Naive thymus-derived CD4-positive, alpha-beta T cell (primary cell): ENCODE results near the gene SLC8A2. TPM values are rescaled to one million over a fixed set of nuclear protein-coding genes. Genes with fewer than 3 reads are reported as not detected.

Experiments used
- ATAC-seq: fragments of 150-1000 bp; cut with Tn5 transposase; 2 replicates; pipeline ENCODE4 v1.10.0; 2021; ENCODE audit warnings: mild to moderate bottlenecking, moderate library complexity
- CTCF ChIA-PET: fragments of 350-600 bp; sonication (Branson Sonifier 250); formaldehyde crosslinking; loops from one replicate; lab custom pipeline; 2021; ENCODE audit warnings: antibody characterized with exemption; lab: Charles Lee
- POLR2A ChIA-PET: fragments of 350-600 bp; sonication (Branson Sonifier 250); formaldehyde crosslinking; loops from one replicate; lab custom pipeline; 2021; ENCODE audit warnings: antibody characterized with exemption, inconsistent platforms; lab: Charles Lee
- DNase-seq, 9 donors: peaks; one replicate each; pipeline versions ENCODE4 v3.0.0 to v3.0.0-alpha.2; 2020 to 2022; ENCODE audit warnings: mixed read lengths in 1 of 9
- H3K27ac ChIP-seq: one replicate; pipeline ENCODE4 v1.7.0; 2013; ENCODE audit warnings: mild to moderate bottlenecking, low read depth, low read length, moderate library complexity
- H3K27me3 ChIP-seq, 2 donors: one replicate each; pipeline ENCODE4 v1.7.0; 2013; ENCODE audit warnings: low read length in 2 of 2, mild to moderate bottlenecking in 2 of 2, moderate library complexity in 2 of 2; ENCODE audit not compliant: control insufficient read depth in 2 of 2, insufficient read depth in 2 of 2
- H3K36me3 ChIP-seq, 3 experiments: 1 replicate in 2 of 3; 2 replicates in 1 of 3; pipeline ENCODE4 v1.7.0; 2013; ENCODE audit warnings: low read length in 3 of 3, mild to moderate bottlenecking in 3 of 3, moderate library complexity in 1 of 3; ENCODE audit not compliant: insufficient read depth in 3 of 3, control insufficient read depth in 2 of 3
- H3K4me1 ChIP-seq, 2 donors: one replicate each; pipeline ENCODE4 v1.7.0; 2013; ENCODE audit warnings: low read length in 2 of 2, mild to moderate bottlenecking in 2 of 2, moderate library complexity in 1 of 2; ENCODE audit not compliant: control insufficient read depth in 2 of 2, insufficient read depth in 2 of 2
- H3K4me3 ChIP-seq: 2 replicates; pipeline ENCODE4 v1.7.0; 2013; ENCODE audit warnings: mild to moderate bottlenecking, low read length
- H3K9me3 ChIP-seq, 3 experiments: 1 replicate in 2 of 3; 2 replicates in 1 of 3; pipeline ENCODE4 v1.7.0; 2013; ENCODE audit warnings: low read length in 3 of 3; ENCODE audit not compliant: control insufficient read depth in 2 of 3
- H3K27ac Mint-ChIP-seq, 9 donors: one replicate each; pipeline ENCODE4 v1.8.0; 2020 to 2022; ENCODE audit warnings: mixed read lengths in 9 of 9, mild to moderate bottlenecking in 8 of 9, moderate library complexity in 5 of 9, inconsistent platforms in 2 of 9
- H3K27me3 Mint-ChIP-seq, 5 donors: one replicate each; pipeline ENCODE4 v1.8.0; 2021 to 2022; ENCODE audit warnings: mixed read lengths in 5 of 5, mild to moderate bottlenecking in 1 of 5
- H3K36me3 Mint-ChIP-seq, 5 donors: one replicate each; pipeline ENCODE4 v1.8.0; 2020 to 2022; ENCODE audit warnings: mixed read lengths in 5 of 5, mild to moderate bottlenecking in 3 of 5, inconsistent platforms in 1 of 5
- H3K4me1 Mint-ChIP-seq, 7 donors: one replicate each; pipeline ENCODE4 v1.8.0; 2020 to 2022; ENCODE audit warnings: mixed read lengths in 7 of 7, mild to moderate bottlenecking in 3 of 7, inconsistent platforms in 1 of 7
- H3K4me3 Mint-ChIP-seq, 10 donors: one replicate each; pipeline ENCODE4 v1.8.0; 2020 to 2022; ENCODE audit warnings: mild to moderate bottlenecking in 10 of 10, mixed read lengths in 10 of 10, moderate library complexity in 6 of 10, inconsistent platforms in 2 of 10
- H3K9me3 Mint-ChIP-seq, 11 donors: one replicate each; pipeline ENCODE4 v1.8.0; 2020 to 2022; ENCODE audit warnings: mixed read lengths in 11 of 11, mild to moderate bottlenecking in 4 of 11, inconsistent platforms in 1 of 11, moderate library complexity in 1 of 11
- intact Hi-C, 2 donors: fragments of 100-400 bp; cut with micrococcal nuclease; formaldehyde crosslinking; loops; one replicate each; pipeline ENCODE4 v1.15.1; 2023
- polyA plus RNA-seq, 2 donors: library from polyadenylated mRNA; unstranded; fragments of 300-500 nt; fragmentation: Illumina TruSeq; gene quantifications; one replicate each; pipeline ENCODE4 v1.2.3, GENCODE V29; 2021
- total RNA-seq, 6 experiments: library from RNA in 5 of 6; stranded (reverse) in 5 of 6; gene quantifications; 1 replicate in 5 of 6; 2 replicates in 1 of 6; pipeline ENCODE4 v1.2.3 and lab custom pipeline; 2021 to 2026

Gene SLC8A2
- total and polyA plus RNA-seq, 7 experiments from 2014 or later: 0.05 to 0.19 (median 0.19) TPM; not detected in 4

GRCh38 chr19:47445527-47445926, 26.2 kb downstream of the SLC8A2 start:
- CTCF ChIA-PET: interaction anchor here (0.6 to 1.0 kb wide), 3 partner anchors 168 to 262 kb away, joined by 3 to 4 read pairs (median 3); no protein-coding TSS in a partner anchor
- Histone ChIP-seq H3K4me3 (peak overlapping the region; percentile 30), H3K27ac (no peak overlapping the region), H3K36me3 (no peaks in the 10 kb centered on the region), H3K9me3 (peaks cover 0 to 4% (median 0%) of the 10 kb centered on the region in 3 experiments), H3K4me1 (peaks cover 26 to 33% of the 10 kb centered on the region in 2 donors), H3K27me3 (peaks cover 3 to 5% of the 10 kb centered on the region in 2 donors)
- no peak for DNase-seq
- no peak for ATAC-seq
- Mint-ChIP-seq H3K27ac (peak overlapping the region in 3 of 9 donors; percentile 29 to 90 (median 57)), H3K27me3 (peaks cover 38 to 76% (median 68%) of the 10 kb centered on the region in 5 donors), H3K4me3 (peak overlapping the region; percentile 74 to 88 (median 80)), H3K4me1 (peaks cover 44 to 57% (median 46%) of the 10 kb centered on the region in 7 donors), H3K9me3 (peaks cover 0 to 5% (median 0%) of the 10 kb centered on the region in 11 donors), H3K36me3 (no peaks in the 10 kb centered on the region)
- POLR2A ChIA-PET: no interaction called here
- intact Hi-C loops: no loop called here

- Histone ChIP-seq H3K4me1 (peaks cover 26 to 33% of the 10 kb centered on the region in 2 donors), H3K27ac (no peak overlapping the region), H3K36me3 (no peaks in the 10 kb centered on the region), H3K4me3 (peak overlapping the region; percentile 26), H3K27me3 (peaks cover 3 to 5% of the 10 kb centered on the region in 2 donors), H3K9me3 (peaks cover 0 to 4% (median 0%) of the 10 kb centered on the region in 3 experiments)
- Mint-ChIP-seq H3K4me1 (peaks cover 44 to 57% (median 46%) of the 10 kb centered on the region in 7 donors), H3K27ac (peak overlapping the region in 4 of 9 donors; percentile 20 to 59 (median 48)), H3K4me3 (peak overlapping the region; percentile 55 to 83 (median 74)), H3K9me3 (peaks cover 0 to 5% (median 0%) of the 10 kb centered on the region in 11 donors), H3K27me3 (peaks cover 49 to 76% (median 70%) of the 10 kb centered on the region in 5 donors), H3K36me3 (no peaks in the 10 kb centered on the region)
- CTCF ChIA-PET: no interaction called here
- POLR2A ChIA-PET: interaction anchor here (0.8 to 1.2 kb wide), 2 partner anchors 163 to 301 kb away, joined by 3 read pairs; partner anchors contain the start of gene NOP53
- ATAC-seq: no peak
- peak in 8 of 9 donors; percentile 23 to 64 (median 50) for DNase-seq
- intact Hi-C loops: no loop called here
Measured at GRCh38 chr19:47444388-47444821, 27.3 kb downstream of the SLC8A2 start.

GRCh38 chr19:47443331-47443730, 28.4 kb downstream of the SLC8A2 start:
- no peak for DNase-seq
- H3K36me3 ChIP-seq: no peaks in the 10 kb centered on the region
- intact Hi-C loops: no loop called here
- H3K9me3 ChIP-seq: peaks cover 0 to 4% (median 0%) of the 10 kb centered on the region in 3 experiments
- H3K27ac Mint-ChIP-seq: peak overlapping the region in 1 of 9 donors; percentile 59
- no peak for ATAC-seq
- peaks cover 45 to 51% (median 49%) of the 10 kb centered on the region in 7 donors for H3K4me1 Mint-ChIP-seq
- ChIA-PET CTCF (interaction anchor here (0.7 kb wide), 1 partner anchor 257 kb away, joined by 3 read pairs; no protein-coding TSS in a partner anchor), POLR2A (interaction anchor here (0.6 to 1.2 kb wide), 2 partner anchors 41 to 165 kb away, joined by 3 to 5 read pairs; partner anchors contain the start of gene KPTN)
- peaks cover 58 to 74% (median 61%) of the 10 kb centered on the region in 5 donors for H3K27me3 Mint-ChIP-seq
- peaks cover 26 to 33% of the 10 kb centered on the region in 2 donors for H3K4me1 ChIP-seq
- H3K4me3 ChIP-seq: no peak overlapping the region
- no peak overlapping the region for H3K27ac ChIP-seq
- H3K4me3 Mint-ChIP-seq: peak overlapping the region in 5 of 10 donors; percentile 20 to 49 (median 23)
- no peaks in the 10 kb centered on the region for H3K36me3 Mint-ChIP-seq
- peaks cover 0 to 5% (median 0%) of the 10 kb centered on the region in 11 donors for H3K9me3 Mint-ChIP-seq
- peaks cover 3 to 5% of the 10 kb centered on the region in 2 donors for H3K27me3 ChIP-seq

GRCh38 chr19:47438793-47439220, 32.9 kb downstream of the SLC8A2 start:
- H3K4me1 Mint-ChIP-seq: peaks cover 23 to 35% (median 29%) of the 10 kb centered on the region in 7 donors
- Histone ChIP-seq H3K27me3 (peaks cover 0 to 5% of the 10 kb centered on the region in 2 donors), H3K4me3 (no peak overlapping the region), H3K27ac (no peak overlapping the region), H3K9me3 (no peaks in the 10 kb centered on the region), H3K4me1 (peaks cover 0 to under 1% of the 10 kb centered on the region in 2 donors), H3K36me3 (no peaks in the 10 kb centered on the region)
- H3K36me3 Mint-ChIP-seq: no peaks in the 10 kb centered on the region
- peaks cover 0 to 2% (median 0%) of the 10 kb centered on the region in 11 donors for H3K9me3 Mint-ChIP-seq
- ATAC-seq (no peak), DNase-seq (no peak)
- CTCF ChIA-PET: interaction anchor here (0.7 to 8.2 kb wide), 4 partner anchors 46 to 955 kb away, joined by 3 to 117 read pairs (median 4); no protein-coding TSS in a partner anchor
- H3K27me3 Mint-ChIP-seq: peaks cover 36 to 68% (median 61%) of the 10 kb centered on the region in 5 donors
- no peak overlapping the region for H3K4me3 Mint-ChIP-seq
- POLR2A ChIA-PET: interaction anchor here (1.3 kb wide), 1 partner anchor 306 kb away, joined by 4 read pairs; the partner anchor contains the start of gene NOP53
- intact Hi-C loops: no loop called here
- no peak overlapping the region for H3K27ac Mint-ChIP-seq

GRCh38 chr19:47437500-47437899, 34.2 kb downstream of the SLC8A2 start:
- intact Hi-C loops: loop anchor here in 1 of 2 donors (2.0 kb wide), 1 partner anchor 171 kb away; the partner anchor contains the start of gene BICRA
- Histone ChIP-seq H3K27me3 (no peaks in the 10 kb centered on the region), H3K27ac (no peak overlapping the region), H3K9me3 (no peaks in the 10 kb centered on the region), H3K4me1 (no peaks in the 10 kb centered on the region), H3K4me3 (no peak overlapping the region), H3K36me3 (no peaks in the 10 kb centered on the region)
- no peaks in the 10 kb centered on the region for H3K36me3 Mint-ChIP-seq
- ChIA-PET CTCF (interaction anchor here (1.2 to 8.2 kb wide), 3 partner anchors 47 to 269 kb away, joined by 3 to 117 read pairs (median 3); no protein-coding TSS in a partner anchor), POLR2A (no interaction called here)
- peaks cover 0 to 2% (median 0%) of the 10 kb centered on the region in 11 donors for H3K9me3 Mint-ChIP-seq
- ATAC-seq: no peak
- H3K4me1 Mint-ChIP-seq: peaks cover 14 to 29% (median 21%) of the 10 kb centered on the region in 7 donors
- H3K27me3 Mint-ChIP-seq: peaks cover 25 to 55% (median 49%) of the 10 kb centered on the region in 5 donors
- DNase-seq: no peak
- peak overlapping the region in 2 of 9 donors; percentile 33 to 80 for H3K27ac Mint-ChIP-seq
- no peak overlapping the region for H3K4me3 Mint-ChIP-seq

- no peaks in the 10 kb centered on the region for H3K9me3 ChIP-seq
- intact Hi-C loops: loop anchor here (1.0 to 2.0 kb wide), 6 partner anchors 47 to 306 kb away; partner anchors contain the start of genes NAPA (in 2 of the 2), BICRA (in 1 of the 2) and KPTN (in 1 of the 2)
- ATAC-seq: peak; percentile 98
- H3K36me3 Mint-ChIP-seq: no peaks in the 10 kb centered on the region
- peak overlapping the region in 6 of 9 donors; percentile 12 to 87 (median 55) for H3K27ac Mint-ChIP-seq
- H3K4me1 Mint-ChIP-seq: peaks cover 18 to 32% (median 20%) of the 10 kb centered on the region in 7 donors
- H3K27me3 ChIP-seq: no peaks in the 10 kb centered on the region
- peaks cover 0 to 2% (median 0%) of the 10 kb centered on the region in 11 donors for H3K9me3 Mint-ChIP-seq
- DNase-seq: peak; percentile 67 to 91 (median 79)
- peaks cover 21 to 55% (median 45%) of the 10 kb centered on the region in 5 donors for H3K27me3 Mint-ChIP-seq
- no peak overlapping the region for H3K4me3 ChIP-seq
- POLR2A ChIA-PET: interaction anchor here (0.7 kb wide), 1 partner anchor 173 kb away, joined by 4 read pairs; no protein-coding TSS in a partner anchor
- H3K4me1 ChIP-seq: no peaks in the 10 kb centered on the region
- H3K36me3 ChIP-seq: no peaks in the 10 kb centered on the region
- no peak overlapping the region for H3K27ac ChIP-seq
- CTCF ChIA-PET: interaction anchor here (0.5 to 8.2 kb wide), 20 partner anchors 9 to 417 kb away, joined by 3 to 117 read pairs (median 4); partner anchors contain the start of genes BICRA, DHX34, KPTN and NOP53
- peak overlapping the region in 8 of 10 donors; percentile 17 to 72 (median 36) for H3K4me3 Mint-ChIP-seq
Measured at GRCh38 chr19:47436712-47437401, 34.8 kb downstream of the SLC8A2 start.
